IMR-90 (cell line): ENCODE results near the gene CDKAL1. TPM values are rescaled to one million over a fixed set of nuclear protein-coding genes. Genes with fewer than 3 reads are reported as not detected.

Experiments used
- ATAC-seq: fragments of 200-7000 bp; cut with Tn5 transposase; 2 replicates; pipeline ENCODE4 v1.9.1; 2020; ENCODE audit warnings: low read depth, mild to moderate bottlenecking, moderate library complexity
- BruUV-seq: library from RNA; stranded (reverse); fragments of 400-500 nt; replicated peaks from 2 replicates; lab custom pipeline; 2021; lab: Mats Ljungman, UMichigan
- CTCF ChIA-PET: fragments of 300-600 bp; formaldehyde crosslinking; extraction: SDS; loops from one replicate; lab custom pipeline; 2021; ENCODE audit warnings: antibody characterized with exemption; lab: Yijun Ruan, JAX
- POLR2A ChIA-PET: fragments of 300-600 bp; sonication (Branson Sonifier 250); formaldehyde crosslinking; loops from one replicate; lab custom pipeline; 2022; ENCODE audit warnings: antibody characterized with exemption; ENCODE audit not compliant: unreplicated experiment; lab: Charles Lee
- DNase-seq: peaks from one replicate; pipeline ENCODE4 v3.0.0; 2013
- H2AFZ ChIP-seq: replicated peaks from 2 replicates; pipeline ENCODE3; 2013; ENCODE audit warnings: low read length, mild to moderate bottlenecking; ENCODE audit not compliant: poor library complexity
- H2AK5ac ChIP-seq: 2 replicates; pipeline ENCODE4 v1.6.1; 2013; ENCODE audit warnings: low read depth, low read length, inconsistent platforms
- H2AK9ac ChIP-seq: replicated peaks from 2 replicates; pipeline ENCODE3; 2013; ENCODE audit warnings: mild to moderate bottlenecking, low read depth, low read length, moderate library complexity; ENCODE audit not compliant: poor library complexity
- H2BK120ac ChIP-seq: 2 replicates; pipeline ENCODE4 v1.6.1; 2013; ENCODE audit warnings: low read depth, low read length, inconsistent platforms
- H2BK15ac ChIP-seq: 3 replicates; pipeline ENCODE4 v1.6.1; 2013; ENCODE audit warnings: low read depth, low read length, inconsistent platforms
- H2BK20ac ChIP-seq: 2 replicates; pipeline ENCODE4 v1.6.1; 2013; ENCODE audit warnings: low read depth, mild to moderate bottlenecking, inconsistent platforms, low read length, moderate library complexity
- H2BK5ac ChIP-seq: 2 replicates; pipeline ENCODE4 v1.6.1; 2013; ENCODE audit warnings: mild to moderate bottlenecking, low read depth, low read length, inconsistent platforms; ENCODE audit not compliant: poor library complexity, severe bottlenecking
- H3K14ac ChIP-seq: replicated peaks from 2 replicates; pipeline ENCODE4 v1.6.1; 2013; ENCODE audit warnings: low read depth, low read length, inconsistent platforms
- H3K18ac ChIP-seq: 2 replicates; pipeline ENCODE4 v1.6.1; 2013; ENCODE audit warnings: low read depth, low read length, control low read depth
- H3K23ac ChIP-seq: 2 replicates; pipeline ENCODE4 v1.6.1; 2013; ENCODE audit warnings: low read depth, low read length, inconsistent platforms
- H3K27ac ChIP-seq: 2 replicates; pipeline ENCODE4 v1.5.1; 2013; ENCODE audit warnings: mild to moderate bottlenecking, control low read depth, low read length; ENCODE audit not compliant: insufficient read depth
- H3K27me3 ChIP-seq: 2 replicates; pipeline ENCODE4 v1.6.1; 2013; ENCODE audit warnings: low read length; ENCODE audit not compliant: control insufficient read depth, insufficient read depth
- H3K36me3 ChIP-seq: 2 replicates; pipeline ENCODE4 v1.6.1; 2013; ENCODE audit warnings: low read length, mixed read lengths; ENCODE audit not compliant: control insufficient read depth, insufficient read depth
- H3K4ac ChIP-seq: 2 replicates; pipeline ENCODE4 v1.6.1; 2013; ENCODE audit warnings: low read depth, low read length, inconsistent platforms
- H3K4me1 ChIP-seq: 2 replicates; pipeline ENCODE4 v1.6.1; 2013; ENCODE audit warnings: low read length, mixed read lengths; ENCODE audit not compliant: control insufficient read depth, insufficient read depth
- H3K4me2 ChIP-seq: 2 replicates; pipeline ENCODE4 v1.6.1; 2013; ENCODE audit warnings: low read depth, mild to moderate bottlenecking, control low read depth, low read length, moderate library complexity
- H3K4me3 ChIP-seq: 2 replicates; pipeline ENCODE4 v1.5.1; 2013; ENCODE audit warnings: low read depth, mild to moderate bottlenecking, control low read depth, low read length, moderate library complexity; ENCODE audit not compliant: insufficient read depth
- H3K56ac ChIP-seq: 2 replicates; pipeline ENCODE4 v1.6.1; 2013; ENCODE audit warnings: low read length, inconsistent platforms; ENCODE audit not compliant: insufficient read depth; ENCODE audit errors: extremely low read depth
- H3K79me1 ChIP-seq, 2 experiments: 2 replicates each; pipeline ENCODE4 v1.6.1; 2013; ENCODE audit warnings: low read length in 2 of 2, inconsistent platforms in 1 of 2, low read depth in 1 of 2
- H3K9ac ChIP-seq: 2 replicates; pipeline ENCODE4 v1.6.1; 2013; ENCODE audit warnings: low read depth, low read length, control low read depth
- H3K9me1 ChIP-seq: 2 replicates; pipeline ENCODE4 v1.6.1; 2013; ENCODE audit warnings: low read length, inconsistent platforms; ENCODE audit not compliant: insufficient read depth
- H3K9me3 ChIP-seq: 2 replicates; pipeline ENCODE4 v1.6.1; 2013; ENCODE audit warnings: low read length; ENCODE audit not compliant: control insufficient read depth, insufficient read depth
- H4K20me1 ChIP-seq: 2 replicates; pipeline ENCODE4 v1.6.1; 2013; ENCODE audit warnings: low read length, inconsistent platforms; ENCODE audit not compliant: insufficient read depth
- H4K5ac ChIP-seq: 2 replicates; pipeline ENCODE4 v1.6.1; 2013; ENCODE audit warnings: mild to moderate bottlenecking, low read depth, low read length, control low read depth
- H4K8ac ChIP-seq, 2 experiments: 2 replicates each; pipeline ENCODE4 v1.6.1; 2013; ENCODE audit warnings: low read depth in 2 of 2, low read length in 2 of 2, control low read depth in 1 of 2, inconsistent platforms in 1 of 2
- H4K91ac ChIP-seq: 2 replicates; pipeline ENCODE4 v1.6.1; 2013; ENCODE audit warnings: low read depth, low read length, inconsistent platforms; ENCODE audit not compliant: insufficient read depth
- MAFK ChIP-seq: IDR thresholded peaks from 2 replicates; pipeline ENCODE4 v1.6.1; 2012; ENCODE audit warnings: low read depth, low read length, improper control_type of control experiment
- MAZ ChIP-seq: IDR thresholded peaks from 2 replicates; pipeline ENCODE4 v1.6.1; 2012; ENCODE audit warnings: low read depth, mild to moderate bottlenecking, low read length, improper control_type of control experiment, moderate library complexity, borderline replicate concordance
- RAD21 ChIP-seq: IDR thresholded peaks from 2 replicates; pipeline ENCODE4 v1.6.1; 2012; ENCODE audit warnings: low read length, improper control_type of control experiment
- RCOR1 ChIP-seq: IDR thresholded peaks from 2 replicates; pipeline ENCODE4 v1.6.1; 2012; ENCODE audit warnings: mild to moderate bottlenecking, low read length, improper control_type of control experiment; ENCODE audit not compliant: insufficient replicate concordance
- RFX5 ChIP-seq: IDR thresholded peaks from 2 replicates; pipeline ENCODE4 v1.8.0; 2012; ENCODE audit warnings: low read depth, mild to moderate bottlenecking, low read length, moderate library complexity
- WGBS, 2 experiments: methylation state at CpG; one replicate each; pipeline versions ENCODE4 v1.1.5 to v1.1.7; 2013; ENCODE audit warnings: missing lambda C conversion rate in 2 of 2; ENCODE audit not compliant: insufficient read length in 1 of 2; ENCODE audit errors: extremely low coverage in 2 of 2; 5-methylcytosine and 5-hydroxymethylcytosine counted together
- dilution Hi-C: fragments of 300-500 bp; cut with HindIII; formaldehyde crosslinking; loops from one replicate; pipeline ENCODE4 v1.14.3; 2018; ENCODE audit warnings: low sequenced_read_pairs; ENCODE audit not compliant: unreplicated experiment
- in situ Hi-C: fragments of 300-500 bp; cut with MboI; formaldehyde crosslinking; loops from 3 replicates; pipeline ENCODE4 v1.14.3; 2019; ENCODE audit warnings: low sequenced_read_pairs, inconsistent platforms, mixed read lengths
- intact Hi-C: fragments of 100-400 bp; cut with micrococcal nuclease; formaldehyde crosslinking; loops from 2 replicates; pipeline ENCODE4 v1.10.0; 2022
- polyA plus RNA-seq, 3 experiments: library from polyadenylated mRNA; depleted of rRNA; stranded (reverse); fragments of >200 nt; gene quantifications; 2 replicates each; pipeline ENCODE4 v1.2.3, GENCODE V29; 2012; ENCODE audit warnings: low replicate concordance in 1 of 3
- total RNA-seq: library from RNA; depleted of rRNA; stranded (reverse); fragments of >200 nt; gene quantifications from 2 replicates; pipeline ENCODE4 v1.2.3, GENCODE V29; 2012
- TF ChIP-seq, protein P1 (sequence below): fragments of 150-350 bp; IDR thresholded peaks from 2 replicates; pipeline ENCODE4 v1.6.1; 2017; ENCODE audit warnings: mild to moderate bottlenecking, antibody characterized with exemption, low read length, low read depth

Gene CDKAL1
- total and polyA plus RNA-seq, 2 of the 4 experiments (the other 2 are of a cell fraction): 3.7 to 13.1 TPM

DNA sequence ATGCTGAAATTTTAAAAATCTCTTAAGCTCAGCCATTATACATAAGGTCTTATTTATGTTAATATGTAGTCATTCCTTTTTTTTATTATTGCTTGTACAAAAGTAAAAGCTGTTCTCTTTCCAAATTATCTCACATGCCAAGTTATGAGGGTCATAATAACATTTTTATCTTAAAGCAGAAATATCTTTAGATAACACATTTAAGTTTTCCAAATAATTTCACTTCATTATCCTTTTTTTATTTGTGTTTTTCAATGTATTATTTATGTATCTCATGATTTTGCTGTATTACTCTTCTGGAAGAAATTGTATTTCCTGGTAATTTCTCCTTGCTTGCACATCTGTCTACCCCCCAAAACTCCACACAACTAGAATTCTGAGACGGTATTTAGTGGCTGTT is 598.2 kb downstream of the CDKAL1 start:
- H2BK15ac ChIP-seq: no peak overlapping the region
- ATAC-seq (no peak), DNase-seq (no peak)
- intact Hi-C loops: no loop called here
- no peak overlapping the region for H2BK5ac ChIP-seq
- no peaks in the 10 kb centered on the region for H3K9me3 ChIP-seq
- in situ Hi-C loops: no loop called here
- POLR2A ChIA-PET: interaction anchor here (0.6 kb wide), 1 partner anchor 13 kb away, joined by 3 read pairs; no protein-coding TSS in a partner anchor
- BruUV-seq: no TSS peak
- H3K18ac ChIP-seq: no peak overlapping the region
- TF ChIP-seq RAD21 (no peak), RCOR1 (no peak), RFX5 (no peak), MAZ (no peak), MAFK (no peak)
- TF ChIP-seq, protein P1, sequence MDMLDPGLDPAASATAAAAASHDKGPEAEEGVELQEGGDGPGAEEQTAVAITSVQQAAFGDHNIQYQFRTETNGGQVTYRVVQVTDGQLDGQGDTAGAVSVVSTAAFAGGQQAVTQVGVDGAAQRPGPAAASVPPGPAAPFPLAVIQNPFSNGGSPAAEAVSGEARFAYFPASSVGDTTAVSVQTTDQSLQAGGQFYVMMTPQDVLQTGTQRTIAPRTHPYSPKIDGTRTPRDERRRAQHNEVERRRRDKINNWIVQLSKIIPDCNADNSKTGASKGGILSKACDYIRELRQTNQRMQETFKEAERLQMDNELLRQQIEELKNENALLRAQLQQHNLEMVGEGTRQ: no peak
- dilution Hi-C loops: no loop called here
- no peak overlapping the region for H3K27ac ChIP-seq
- CTCF ChIA-PET: interaction anchor here (1.0 kb wide), 1 partner anchor 15 kb away, joined by 3 read pairs; no protein-coding TSS in a partner anchor
- H3K4me3 ChIP-seq: no peak overlapping the region
- H3K56ac ChIP-seq: no peak overlapping the region
- no peak overlapping the region for H3K14ac ChIP-seq
- no peak overlapping the region for H2AFZ ChIP-seq
- H2BK120ac ChIP-seq: no peak overlapping the region
- no peak overlapping the region for H2AK5ac ChIP-seq
- H2AK9ac ChIP-seq: no peak overlapping the region
- H3K9me1 ChIP-seq: no peaks in the 10 kb centered on the region
- H3K4me1 ChIP-seq: no peaks in the 10 kb centered on the region
- no peaks in the 10 kb centered on the region for H3K36me3 ChIP-seq
- H4K20me1 ChIP-seq: no peaks in the 10 kb centered on the region
- H3K4ac ChIP-seq: no peak overlapping the region
- H3K9ac ChIP-seq: no peak overlapping the region
- H3K27me3 ChIP-seq: no peaks in the 10 kb centered on the region
- H3K23ac ChIP-seq: no peak overlapping the region
- H3K79me1 ChIP-seq: no peaks in the 10 kb centered on the region
- H4K5ac ChIP-seq: no peak overlapping the region
- no peak overlapping the region for H4K8ac ChIP-seq
- WGBS, 2 experiments: no CpG with 5 or more reads among the region's 1 CpG
- H3K4me2 ChIP-seq: no peak overlapping the region
- no peak overlapping the region for H2BK20ac ChIP-seq
- no peak overlapping the region for H4K91ac ChIP-seq
